A549 (cell line): ENCODE data around the gene NTN1. TPM values are rescaled to one million over a fixed set of nuclear protein-coding genes. Genes with fewer than 3 reads are reported as not detected.
"Not testable (repeated sequence)": the region's sequence is repeated elsewhere in the genome, so short reads cannot be mapped to it uniquely, and the experiment has no call there.

Experiments used
- ATAC-seq, 2 experiments: fragments of 200-7000 bp in 1 of 2; fragments of >200 bp in 1 of 2; cut with Nextera tagmentation in 1 of 2; cut with Tn5 transposase in 1 of 2; 3 replicates each; pipeline versions ENCODE4 v1.8.0 to v1.9.1; 2018 to 2020; ENCODE audit warnings: mild to moderate bottlenecking in 1 of 2, moderate library complexity in 1 of 2
- CTCF ChIA-PET: fragments of 300-600 bp; sonication (Branson Sonifier 250); formaldehyde crosslinking; extraction: SDS; loops from one replicate; lab custom pipeline; 2021; ENCODE audit warnings: antibody characterized with exemption, inconsistent platforms; lab: Yijun Ruan, JAX
- POLR2A ChIA-PET: fragments of 350-600 bp; formaldehyde crosslinking; extraction: SDS; loops from one replicate; lab custom pipeline; 2021; ENCODE audit warnings: antibody characterized with exemption, inconsistent platforms; lab: Yijun Ruan, JAX
- DNase-seq, 2 experiments: peaks; one replicate each; pipeline versions ENCODE4 v3.0.0 to v3.0.0-alpha.2; 2011 to 2016; ENCODE audit warnings: low read depth in 1 of 2, low spot score in 1 of 2
- FAIRE-seq: peaks from 2 replicates; lab custom pipeline; 2011; peaks lifted over from hg19 to GRCh38; lab: Jason Lieb, UNC
- H3K27ac ChIP-seq, 2 experiments: fragments of >200 bp; sonication (Bioruptor Twin); formaldehyde crosslinking; 3 replicates each; pipeline ENCODE4 v1.5.1; 2016 to 2017
- H3K4me1 ChIP-seq: fragments of >200 bp; sonication (Bioruptor Twin); formaldehyde crosslinking; 3 replicates; pipeline ENCODE4 v1.6.1; 2016
- H3K4me2 ChIP-seq: fragments of >200 bp; sonication (Bioruptor Twin); formaldehyde crosslinking; 3 replicates; pipeline ENCODE4 v1.6.1; 2016
- H3K4me3 ChIP-seq: fragments of >200 bp; sonication (Bioruptor Twin); formaldehyde crosslinking; 3 replicates; pipeline ENCODE4 v1.5.1; 2016
- H3K9me3 ChIP-seq: fragments of >200 bp; sonication (Bioruptor Twin); formaldehyde crosslinking; 3 replicates; pipeline ENCODE4 v1.6.1; 2016
- ATOH8 ChIP-seq: fragments of 250-450 bp; sonication (Bioruptor Pico); IDR thresholded peaks from 2 replicates; pipeline ENCODE4 v1.5.0; 2020; ENCODE audit warnings: low read depth, mild to moderate bottlenecking, moderate library complexity
- BCL3 ChIP-seq: fragments of >200 bp; sonication (Bioruptor Twin); formaldehyde crosslinking; IDR thresholded peaks from 3 replicates; pipeline ENCODE4 v1.6.1; 2016
- BHLHE40 ChIP-seq: IDR thresholded peaks from 2 replicates; pipeline ENCODE4 v1.6.1; 2012; ENCODE audit warnings: low read depth, low read length, inconsistent platforms
- CBX8 ChIP-seq: fragments of 200-600 bp; sonication (generic); IDR thresholded peaks from 2 replicates; pipeline ENCODE4 v1.6.1; 2016
- CEBPB ChIP-seq, 2 experiments: fragments of >200 bp in 1 of 2; sonication (Bioruptor Twin) in 1 of 2; formaldehyde crosslinking in 1 of 2; IDR thresholded peaks; 2 replicates each; pipeline ENCODE4 v1.6.1; 2012 to 2016
- CHD2 ChIP-seq: fragments of 150-350 bp; IDR thresholded peaks from 2 replicates; pipeline ENCODE4 v1.6.1; 2014; ENCODE audit warnings: low read length; ENCODE audit not compliant: partially characterized antibody
- CHD4 ChIP-seq: fragments of 200-600 bp; sonication (generic); IDR thresholded peaks from 2 replicates; pipeline ENCODE4 v1.6.1; 2016; ENCODE audit warnings: antibody characterized with exemption, mild to moderate bottlenecking, borderline replicate concordance
- CTCF ChIP-seq: fragments of >200 bp; sonication (Bioruptor Twin); formaldehyde crosslinking; IDR thresholded peaks from 3 replicates; pipeline ENCODE4 v1.5.1; 2016
- EHMT2 ChIP-seq: fragments of 200-600 bp; sonication (generic); IDR thresholded peaks from 2 replicates; pipeline ENCODE4 v1.6.1; 2016; ENCODE audit warnings: antibody characterized with exemption, low read depth, mild to moderate bottlenecking, moderate library complexity
- HES2 ChIP-seq: fragments of >200 bp; sonication (Bioruptor Twin); formaldehyde crosslinking; IDR thresholded peaks from 2 replicates; pipeline ENCODE4 v1.6.1; 2016
- HEYL ChIP-seq: fragments of 250-450 bp; sonication (Bioruptor Pico); IDR thresholded peaks from 2 replicates; pipeline ENCODE4 v1.8.0; 2021; ENCODE audit warnings: mild to moderate bottlenecking, moderate library complexity
- HMGXB4 ChIP-seq: fragments of 250-450 bp; sonication (Bioruptor Pico); IDR thresholded peaks from 2 replicates; pipeline ENCODE4 v1.5.0; 2021; ENCODE audit warnings: mild to moderate bottlenecking, moderate library complexity, borderline replicate concordance
- JUN ChIP-seq, 2 experiments: fragments of >200 bp; sonication (Bioruptor Twin); formaldehyde crosslinking; IDR thresholded peaks; 2 replicates in 1 of 2; 3 replicates in 1 of 2; pipeline ENCODE4 v1.6.1; 2016 to 2017
- PHF8 ChIP-seq: fragments of 200-600 bp; sonication (generic); IDR thresholded peaks from 2 replicates; pipeline ENCODE4 v1.6.1; 2016; ENCODE audit warnings: low read depth, mild to moderate bottlenecking, antibody characterized with exemption, moderate library complexity, borderline replicate concordance
- POLR2A ChIP-seq: IDR thresholded peaks from 2 replicates; pipeline ENCODE4 v1.6.1; 2012; ENCODE audit warnings: mild to moderate bottlenecking, low read length
- RARB ChIP-seq: fragments of 250-450 bp; sonication (Bioruptor Pico); IDR thresholded peaks from 2 replicates; pipeline ENCODE4 v1.8.0; 2021; ENCODE audit warnings: mild to moderate bottlenecking, moderate library complexity
- SMC3 ChIP-seq: fragments of >200 bp; sonication (Bioruptor Twin); formaldehyde crosslinking; IDR thresholded peaks from 3 replicates; pipeline ENCODE4 v1.6.1; 2018; ENCODE audit warnings: inconsistent platforms
- SREBF2 ChIP-seq: fragments of 450-650 bp; IDR thresholded peaks from 2 replicates; pipeline ENCODE4 v1.6.1; 2014; ENCODE audit warnings: mild to moderate bottlenecking, moderate library complexity
- ZFP36 ChIP-seq: fragments of 450-650 bp; IDR thresholded peaks from 2 replicates; pipeline ENCODE4 v1.6.1; 2014; ENCODE audit warnings: borderline replicate concordance; ENCODE audit not compliant: partially characterized antibody
- ZSCAN20 ChIP-seq: fragments of 250-450 bp; sonication (Bioruptor Pico); IDR thresholded peaks from 2 replicates; pipeline ENCODE4 v1.8.0; 2022; ENCODE audit warnings: mild to moderate bottlenecking, moderate library complexity
- WGBS: methylation state at CpG from one replicate; pipeline ENCODE4 v1.1.6; 2017; ENCODE audit errors: missing lambda C conversion rate; 5-methylcytosine and 5-hydroxymethylcytosine counted together
- polyA plus RNA-seq, 4 experiments: library from polyadenylated mRNA; depleted of rRNA in 3 of 4; stranded (reverse); fragments of >200 nt; fragmentation: RNase III in 1 of 4; extraction: RNeasy Plus Mini Kit Qiagen cat#74134 plus additional on column Dnase treatment in 1 of 4; gene quantifications; 2 replicates in 3 of 4; 3 replicates in 1 of 4; pipeline ENCODE4 v1.2.3, GENCODE V29; 2011 to 2017

NTN1 gene
- polyA plus RNA-seq, 2 of the 4 experiments (the other 2 are of a cell fraction): 0.12 to 0.13 TPM

GRCh38 chr17:9256361-9256750 lies 235.0 kb downstream of the NTN1 start:
- ATAC-seq: no peak
- 86% methylated on average over 6 of the region's 6 CpGs for WGBS
- H3K4me2 ChIP-seq: no peak overlapping the region
- no peak for DNase-seq
- no peaks in the 10 kb centered on the region for H3K9me3 ChIP-seq
- CTCF ChIA-PET: interaction anchor here (0.8 to 1.6 kb wide), 3 partner anchors 24 to 99 kb away, joined by 3 to 5 read pairs (median 3); no protein-coding TSS in a partner anchor
- FAIRE-seq: no peak
- H3K4me1 ChIP-seq: peaks cover 19% of the 10 kb centered on the region
- H3K4me3 ChIP-seq: no peak overlapping the region
- TF ChIP-seq CBX8 (no peak), CHD4 (no peak), HMGXB4 (CRISPR knock-in tag) (no peak), SREBF2 (no peak), ZFP36 (no peak), POLR2A (no peak), CTCF (no peak), HEYL (CRISPR knock-in tag) (no peak), RARB (CRISPR knock-in tag) (no peak), SMC3 (no peak), ZSCAN20 (CRISPR knock-in tag) (no peak), JUN (IDR thresholded peaks at IDR 0.05) (no peak), PHF8 (no peak), HES2 (no peak), CHD2 (no peak), CEBPB (IDR thresholded peaks at IDR 0.05) (no peak)
- TF ChIP-seq, all 56 proteins: peak for 0
- H3K27ac ChIP-seq: no peak overlapping the region
- POLR2A ChIA-PET: no interaction called here

GRCh38 chr17:9256751-9257629 lies 235.7 kb downstream of the NTN1 start:
- POLR2A ChIA-PET: no interaction called here
- Histone ChIP-seq H3K4me1 (peaks cover 19% of the 10 kb centered on the region), H3K4me2 (0 out of 3 replicates have a peak overlapping the region, but pooled peaks have one; percentile 20), H3K27ac (no peak overlapping the region), H3K4me3 (no peak overlapping the region), H3K9me3 (no peaks in the 10 kb centered on the region)
- FAIRE-seq: no peak
- TF ChIP-seq CHD2 (no peak), EHMT2 (no peak), ATOH8 (CRISPR knock-in tag) (no peak), ZFP36 (no peak), BCL3 (no peak), RARB (CRISPR knock-in tag) (no peak), BHLHE40 (no peak)
- WGBS: 77% methylated on average over 19 of the region's 19 CpGs
- ATAC-seq: no peak
- CTCF ChIA-PET: interaction anchor here (0.8 to 1.6 kb wide), 3 partner anchors 23 to 99 kb away, joined by 3 to 5 read pairs (median 3); no protein-coding TSS in a partner anchor
- no peak for DNase-seq

- DNase-seq, ATAC-seq, H3K4me3 ChIP-seq, H3K27ac ChIP-seq, H3K9me3 ChIP-seq, H3K4me2 ChIP-seq, FAIRE-seq, POLR2A ChIA-PET: not testable (repeated sequence)
- 90% methylated on average over 9 of the region's 9 CpGs for WGBS
- H3K4me1 ChIP-seq: peaks cover 19% of the 10 kb centered on the region
- CTCF ChIA-PET: interaction anchor here (1.2 kb wide), 1 partner anchor 22 kb away, joined by 5 read pairs; no protein-coding TSS in a partner anchor
Observed at GRCh38 chr17:9257630-9257965, 236.3 kb downstream of the NTN1 start.
